HK-2 (cell line): ENCODE measurements around the gene LYZL6.
A peak's percentile ranks its signal among the peaks of the same experiment; 100 is the strongest.

Experiments used
- DNase-seq: peaks from one replicate; pipeline ENCODE4 v3.0.0-alpha.2; 2018; ENCODE audit not compliant: unreplicated experiment

Gene LYZL6

GRCh38 chr17:35943537-35943936 lies at the start of gene LYZL6:
Gene LYZL6, minus strand, starts transcription at chr17:35943713. Its CDS starts 4,357 bp downstream, at chr17:35939356.
- no peak for DNase-seq

GRCh38 chr17:35991075-35991474 lies 47.6 kb upstream of the LYZL6 start:
- no peak for DNase-seq

- DNase-seq: no peak
Observed at GRCh38 chr17:35988164-35988563, 44.7 kb upstream of the LYZL6 start.

GRCh38 chr17:35986643-35987042 lies 43.1 kb upstream of the LYZL6 start, which contains the start of gene CCL14:
Gene CCL14, minus strand, starts transcription at chr17:35986729. Its CDS starts 80 bp downstream, at chr17:35986649.
- DNase-seq: no peak

GRCh38 chr17:35984140-35984539 lies 40.6 kb upstream of the LYZL6 start:
- no peak for DNase-seq

GRCh38 chr17:35982409-35983191 lies 39.1 kb upstream of the LYZL6 start:
- no peak for DNase-seq

GRCh38 chr17:35981908-35982330 lies 38.4 kb upstream of the LYZL6 start:
- DNase-seq: no peak

GRCh38 chr17:35981246-35981645 lies 37.7 kb upstream of the LYZL6 start, which contains the start of gene CCL16:
Gene CCL16, minus strand, starts transcription at chr17:35981497. Its CDS starts 77 bp downstream, at chr17:35981420.
- no peak for DNase-seq

GRCh38 chr17:35978346-35978745 lies 34.8 kb upstream of the LYZL6 start:
- no peak for DNase-seq

GRCh38 chr17:35977509-35977908 lies 34.0 kb upstream of the LYZL6 start:
- no peak for DNase-seq

GRCh38 chr17:35973333-35974260 lies 30.1 kb upstream of the LYZL6 start:
- no peak for DNase-seq

- no peak for DNase-seq
Observed at GRCh38 chr17:35972945-35973332, 29.4 kb upstream of the LYZL6 start.

- no peak for DNase-seq
Observed at GRCh38 chr17:35972535-35972934, 29.0 kb upstream of the LYZL6 start.

GRCh38 chr17:35972066-35972465 lies 28.6 kb upstream of the LYZL6 start:
- DNase-seq: no peak

- peak; percentile 67 for DNase-seq
Observed at GRCh38 chr17:35969558-35970380, 26.3 kb upstream of the LYZL6 start.

- DNase-seq: no peak
Observed at GRCh38 chr17:35968520-35969054, 25.1 kb upstream of the LYZL6 start.

GRCh38 chr17:35965272-35965671 lies 21.8 kb upstream of the LYZL6 start:
- DNase-seq: no peak

- no peak for DNase-seq
Observed at GRCh38 chr17:35963663-35964062, 20.1 kb upstream of the LYZL6 start.

- DNase-seq: no peak
Observed at GRCh38 chr17:35953720-35954119, 10.2 kb upstream of the LYZL6 start.

GRCh38 chr17:35949401-35949800 lies 5.9 kb upstream of the LYZL6 start:
- no peak for DNase-seq

- no peak for DNase-seq
Observed at GRCh38 chr17:35948092-35948491, 4.6 kb upstream of the LYZL6 start.
